Daoy (cell line): Measurements from ENCODE around the gene KRT33B. TPM values are rescaled to one million over a fixed set of nuclear protein-coding genes. Genes with fewer than 3 reads are reported as not detected.
"Not testable (repeated sequence)": the region's sequence is repeated elsewhere in the genome, so short reads cannot be mapped to it uniquely, and the experiment has no call there.

Experiments used
- DNase-seq: peaks from one replicate; pipeline ENCODE4 v3.0.0-alpha.2; 2015; ENCODE audit warnings: low read depth
- total RNA-seq: library from RNA; depleted of rRNA; stranded (reverse); fragments of >200 nt; shearing (Covaris generic); gene quantifications from 2 replicates; pipeline ENCODE4 v1.2.3, GENCODE V29; 2014

KRT33B gene
- total RNA-seq, 1 experiment from 2014 or later, result not detected

DNA sequence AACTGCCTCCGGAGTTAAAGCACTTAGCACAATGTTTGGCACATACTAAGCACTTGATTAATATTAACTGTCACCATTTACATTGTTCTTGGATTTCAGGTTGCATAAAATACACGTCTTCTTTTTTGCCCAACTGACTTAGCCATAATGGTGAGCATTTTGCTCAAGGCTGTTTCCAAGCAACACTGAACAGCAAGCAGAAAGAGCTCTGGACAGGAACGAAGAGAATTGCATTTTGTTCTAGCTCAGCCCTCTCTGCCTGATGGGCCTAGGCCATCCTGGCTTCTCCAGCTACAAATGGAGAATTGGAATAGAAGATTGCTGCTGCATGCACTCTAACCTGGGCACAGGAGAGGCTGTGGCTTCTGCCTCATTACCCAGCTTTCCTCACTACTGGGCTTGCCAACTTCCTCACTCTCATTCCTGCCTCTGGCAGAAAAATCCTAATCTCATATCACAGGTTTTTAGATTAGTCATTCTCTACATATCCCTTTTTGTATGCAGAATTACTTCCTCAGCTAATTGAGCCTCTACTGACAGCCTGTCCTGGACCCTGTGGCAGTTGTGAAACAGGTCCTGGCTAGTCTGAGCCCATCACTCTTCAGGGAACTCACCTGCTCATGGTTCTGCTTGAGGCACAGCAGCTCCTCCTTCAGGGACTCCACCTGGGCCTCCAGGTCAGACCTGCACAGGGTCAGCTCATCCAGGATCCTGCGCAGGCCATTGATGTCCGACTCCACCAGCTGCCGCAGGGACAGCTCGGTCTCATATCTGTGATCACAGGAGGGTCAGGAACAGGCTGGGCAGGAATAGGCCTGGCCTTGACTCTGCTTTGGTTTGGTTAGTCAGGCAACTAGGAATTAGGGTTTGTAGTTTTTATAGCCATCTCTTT lies 21.5 kb downstream of the KRT33B start:
- DNase-seq, result no peak

DNA sequence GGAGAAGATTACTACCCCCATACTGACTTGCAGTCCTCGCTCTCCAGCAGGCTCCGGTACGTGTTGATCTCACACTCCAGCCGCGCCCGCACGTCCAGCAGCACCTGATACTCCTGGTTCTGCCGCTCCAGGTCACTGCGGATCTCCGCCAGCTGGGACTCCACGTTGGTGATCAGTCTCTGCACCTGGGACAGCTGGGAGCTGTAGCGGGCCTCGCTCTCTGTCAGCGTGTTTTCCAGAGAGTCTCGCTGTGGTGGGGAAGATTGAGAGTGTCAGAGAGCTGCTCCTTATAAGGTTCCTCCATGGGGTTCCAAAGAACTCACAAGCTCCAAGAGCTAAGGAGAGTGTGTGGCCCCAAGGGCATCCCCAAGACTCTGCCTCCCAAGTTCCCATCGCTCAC lies 23.2 kb downstream of the KRT33B start:
- not testable (repeated sequence) for DNase-seq

DNA sequence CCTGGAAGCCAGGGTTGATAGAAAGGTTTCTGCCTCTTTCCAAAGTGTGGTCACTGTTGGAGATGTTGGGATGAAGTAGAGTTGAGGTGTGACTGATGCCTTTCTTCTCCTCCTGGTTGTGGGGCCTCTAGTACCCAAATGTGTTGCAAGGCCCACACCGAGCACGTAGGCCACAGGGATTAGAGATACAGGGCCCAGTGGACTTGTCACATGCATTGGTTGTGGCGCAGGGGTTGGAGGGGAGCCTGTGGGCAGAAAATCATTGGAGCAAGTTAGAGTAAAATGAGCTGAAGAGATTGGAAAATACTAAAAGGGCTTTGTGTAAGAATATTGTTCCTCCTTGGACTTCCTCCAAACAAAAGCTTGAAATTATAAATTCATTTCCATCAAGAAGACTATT lies 23.6 kb downstream of the KRT33B start:
- no peak for DNase-seq

DNA sequence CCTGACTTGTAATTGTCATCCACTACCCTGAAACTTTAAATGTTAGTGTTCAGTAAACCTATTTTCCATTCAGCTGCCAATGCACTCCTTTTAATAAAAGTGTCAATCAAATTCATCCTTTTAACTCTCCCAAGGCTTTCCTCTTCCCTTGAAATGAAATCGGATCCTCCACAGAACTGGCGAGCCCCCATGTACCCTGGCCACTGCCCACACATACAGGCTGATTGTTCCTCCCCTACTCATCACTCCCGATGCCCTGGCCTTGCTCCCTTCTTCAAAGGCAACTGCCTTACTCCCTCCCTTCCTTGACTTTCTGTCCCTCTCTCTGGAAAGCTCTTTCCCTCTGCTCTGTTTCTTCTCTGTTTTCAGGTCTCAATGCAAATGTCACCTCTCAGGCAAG lies 26.6 kb downstream of the KRT33B start:
- DNase-seq, result no peak

DNA sequence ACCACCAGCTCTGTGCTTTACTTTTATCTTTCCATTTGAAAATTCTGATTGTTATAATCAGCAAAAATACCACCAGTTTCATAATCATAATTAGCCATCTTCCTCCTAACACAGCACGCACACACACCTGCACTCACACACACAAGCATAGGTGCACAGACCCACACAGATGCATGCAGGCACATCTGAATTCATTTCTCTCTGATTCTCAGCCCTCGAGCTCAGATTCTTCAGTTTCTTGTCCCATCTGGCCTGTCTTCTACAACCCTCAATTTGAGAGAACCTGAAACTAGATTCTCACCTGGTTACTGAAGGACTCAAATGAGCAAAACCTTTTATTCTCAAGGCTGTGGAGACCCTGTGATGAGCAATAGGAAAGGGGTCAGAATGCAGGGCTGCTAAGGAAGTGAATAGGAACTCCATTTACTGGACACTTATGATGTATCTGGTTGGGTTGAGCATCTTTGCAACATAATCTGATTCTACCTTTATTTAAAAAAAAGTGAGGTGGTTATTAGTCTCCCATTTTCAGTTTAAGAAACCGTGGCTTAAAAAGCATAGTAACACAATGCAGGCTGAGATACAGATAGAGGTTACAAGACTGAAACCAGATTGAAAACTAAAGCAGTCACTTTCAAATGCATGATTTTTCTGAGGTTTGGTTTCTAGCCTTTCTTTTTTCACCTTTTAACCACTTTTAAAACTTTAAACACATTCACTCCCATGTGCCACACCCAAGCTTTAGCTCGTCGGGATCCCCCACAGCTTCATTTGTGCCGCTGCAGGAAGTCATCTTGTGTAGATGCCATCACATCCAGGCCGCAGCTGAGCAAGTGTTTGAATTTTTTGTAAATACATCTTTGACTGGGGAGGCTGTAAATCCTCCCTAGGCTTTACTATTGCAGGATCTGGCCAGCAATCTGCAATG lies 28.4 kb downstream of the KRT33B start:
- DNase-seq, result no peak

DNA sequence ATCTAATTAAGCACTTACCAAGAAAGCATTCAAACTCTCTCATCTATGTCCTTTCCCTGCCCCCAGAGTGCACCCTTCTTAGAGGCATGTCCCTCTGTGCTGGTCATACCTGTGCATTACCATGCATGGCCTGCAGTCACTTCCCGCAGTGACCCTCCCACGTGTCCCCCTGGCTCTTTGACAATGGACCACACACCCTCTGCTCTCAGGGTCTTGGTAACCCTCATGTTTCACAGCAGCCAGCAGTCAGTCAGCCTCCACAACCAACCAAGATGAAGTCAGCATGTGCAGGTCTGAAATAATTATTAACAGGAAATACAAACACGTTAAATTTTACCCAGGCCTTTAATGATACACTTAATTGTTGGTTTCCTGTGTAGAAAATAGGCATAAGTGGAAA lies 29.1 kb downstream of the KRT33B start:
- no peak for DNase-seq

DNA sequence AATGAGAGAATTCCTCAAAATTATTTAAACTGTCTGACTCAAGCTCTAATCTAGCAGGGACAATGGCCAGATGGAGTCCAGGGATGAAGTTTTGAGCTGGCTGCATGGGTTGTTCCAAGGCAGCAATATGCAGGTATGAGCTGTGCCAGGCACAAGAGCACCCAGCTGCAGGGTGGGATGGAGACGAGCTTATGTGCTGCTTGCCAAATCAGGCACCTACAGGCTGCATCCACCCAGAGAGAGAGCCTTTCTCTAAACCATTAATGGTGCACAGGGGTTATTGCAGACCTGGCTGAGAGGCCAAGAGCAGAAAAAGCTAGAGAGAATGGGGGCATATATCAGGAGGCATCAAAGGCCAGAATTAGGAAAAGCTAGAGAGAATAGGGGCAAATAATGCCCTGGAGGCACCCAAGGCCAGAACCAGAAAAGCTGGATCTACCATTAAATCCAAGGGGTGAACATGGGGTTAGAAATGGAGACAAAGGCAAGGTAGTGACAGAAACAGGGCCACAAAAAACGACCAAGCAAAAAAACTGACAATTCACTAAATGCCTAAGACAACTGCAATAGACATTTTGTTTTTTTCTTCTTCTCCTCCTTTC lies 29.9 kb downstream of the KRT33B start:
- no peak for DNase-seq

DNA sequence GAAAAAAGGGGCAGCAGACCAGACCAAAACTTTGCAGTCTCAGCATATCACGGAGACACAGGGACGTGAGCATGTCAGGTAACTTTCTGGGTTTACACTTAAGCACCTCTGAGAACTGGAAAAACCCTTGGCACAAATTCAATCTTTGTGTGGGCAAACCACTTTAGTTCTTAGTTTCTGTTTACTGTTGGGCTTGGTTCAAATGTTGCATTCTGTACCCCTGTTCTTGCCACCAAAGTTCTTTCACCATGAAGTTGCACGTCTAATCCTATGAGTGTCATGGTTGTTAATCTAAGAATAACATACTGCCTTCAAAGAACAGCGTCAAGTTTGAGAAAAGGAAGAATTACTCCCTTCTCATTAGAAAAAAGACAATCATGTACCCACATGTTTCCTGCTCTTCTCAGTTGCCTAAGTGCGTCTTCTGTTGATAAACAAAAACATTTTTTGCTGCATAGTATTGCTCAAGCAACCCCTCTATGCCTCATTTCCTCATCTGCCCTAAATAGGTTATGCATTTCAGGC lies 30.6 kb downstream of the KRT33B start:
- DNase-seq, result no peak

DNA sequence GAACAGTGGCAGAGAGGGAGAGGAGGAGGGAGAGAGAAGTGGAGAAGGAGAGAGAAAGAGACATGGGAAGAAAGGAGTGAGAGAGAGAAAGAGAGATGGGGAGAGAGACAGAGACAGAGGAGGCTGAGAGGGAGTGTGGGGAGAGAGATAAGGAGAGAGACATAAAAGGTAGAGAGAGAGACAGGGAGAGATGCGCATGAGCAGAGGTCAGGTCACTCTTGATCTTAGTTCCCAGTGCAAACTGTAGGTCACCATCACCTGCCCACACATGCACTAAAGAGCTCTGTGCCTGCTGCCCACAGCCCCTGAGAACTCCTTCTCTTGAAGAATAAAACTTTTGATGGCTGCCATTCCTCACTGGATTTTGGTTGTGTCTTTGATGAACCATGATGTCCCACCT lies 33.9 kb downstream of the KRT33B start:
- DNase-seq, result no peak

DNA sequence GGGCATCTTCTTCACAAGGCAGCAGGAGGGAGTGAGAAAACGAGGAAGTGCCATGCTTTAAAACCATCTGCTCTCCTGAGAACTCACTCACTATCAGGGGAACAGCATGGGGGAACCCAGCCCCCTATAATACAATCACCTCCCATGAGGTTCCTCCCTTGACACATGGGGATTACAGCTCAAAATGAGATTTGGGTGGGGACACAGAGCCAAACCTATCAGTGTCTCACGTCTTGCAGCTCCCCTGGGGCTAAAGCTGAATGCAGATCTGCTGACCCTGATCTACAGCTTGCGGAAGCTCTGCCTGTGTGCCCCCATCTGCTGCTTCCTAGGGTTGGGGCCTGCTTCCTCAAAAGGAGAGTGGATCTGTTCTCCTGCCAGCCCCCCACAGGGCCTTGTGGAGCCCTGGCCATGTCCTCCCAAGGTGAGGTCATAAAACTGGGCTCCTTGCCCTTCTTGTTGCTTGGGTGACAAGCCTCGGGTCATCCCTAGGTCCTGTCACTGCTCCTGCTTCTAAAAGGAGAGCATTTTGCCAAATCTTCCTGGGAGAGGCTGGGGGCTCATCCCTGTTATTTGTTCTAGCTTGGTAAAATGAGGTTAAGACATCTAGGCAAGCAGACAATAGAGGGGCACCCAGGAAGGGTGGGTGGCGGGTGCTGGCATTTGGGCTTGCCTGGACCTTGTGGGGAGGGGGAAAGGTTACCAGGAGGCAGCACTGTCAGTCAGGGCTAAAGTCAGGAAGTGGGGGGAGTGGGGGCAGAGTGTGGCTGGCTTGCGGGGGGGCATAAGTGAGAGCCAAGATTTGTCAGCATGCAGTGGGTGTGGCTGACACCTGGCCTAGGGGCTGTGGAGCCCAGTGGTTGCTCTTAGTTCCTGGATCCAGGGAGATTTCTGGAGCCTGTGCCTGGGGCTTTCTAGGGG lies 35.0 kb downstream of the KRT33B start:
- no peak for DNase-seq

DNA sequence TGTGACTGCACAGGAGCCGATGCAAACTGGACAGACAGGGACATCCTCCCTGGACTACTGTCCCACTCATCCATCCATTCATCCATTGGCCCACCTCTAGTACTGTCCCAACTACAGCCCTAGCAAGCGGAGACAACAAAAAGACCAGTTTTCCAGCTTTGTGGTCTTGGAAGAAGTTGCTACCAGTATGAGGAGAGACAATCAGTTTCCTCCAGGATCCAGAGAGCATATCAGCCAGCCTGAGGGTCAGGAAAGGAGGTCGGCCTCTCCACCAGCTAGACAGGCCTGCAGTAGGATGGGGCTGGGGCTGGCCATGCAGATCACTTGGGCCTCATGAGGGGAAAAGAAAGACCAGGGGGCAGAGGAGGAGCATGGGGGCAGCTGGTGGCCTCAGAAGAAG lies 35.8 kb downstream of the KRT33B start:
- DNase-seq, result no peak

DNA sequence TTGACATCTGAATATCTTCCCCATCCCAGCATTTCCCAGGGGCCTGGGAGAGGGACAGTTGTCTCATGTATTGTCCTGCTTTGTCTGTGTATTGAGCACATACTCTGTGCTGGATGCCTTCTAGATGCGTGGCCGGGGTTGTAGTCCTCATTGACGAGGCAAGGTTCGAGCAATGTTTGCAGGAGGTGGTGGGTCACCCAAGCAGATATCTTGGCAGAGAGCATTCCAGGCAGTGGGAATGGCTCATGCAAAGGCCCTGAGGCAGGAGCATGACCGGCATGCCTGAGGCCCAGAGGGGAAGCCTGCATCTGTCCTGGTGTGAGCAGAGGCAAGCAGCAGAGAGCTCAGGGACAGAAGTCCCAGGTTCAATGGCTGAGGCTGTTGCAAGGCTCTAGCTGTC lies 36.5 kb downstream of the KRT33B start:
- DNase-seq, result no peak

DNA sequence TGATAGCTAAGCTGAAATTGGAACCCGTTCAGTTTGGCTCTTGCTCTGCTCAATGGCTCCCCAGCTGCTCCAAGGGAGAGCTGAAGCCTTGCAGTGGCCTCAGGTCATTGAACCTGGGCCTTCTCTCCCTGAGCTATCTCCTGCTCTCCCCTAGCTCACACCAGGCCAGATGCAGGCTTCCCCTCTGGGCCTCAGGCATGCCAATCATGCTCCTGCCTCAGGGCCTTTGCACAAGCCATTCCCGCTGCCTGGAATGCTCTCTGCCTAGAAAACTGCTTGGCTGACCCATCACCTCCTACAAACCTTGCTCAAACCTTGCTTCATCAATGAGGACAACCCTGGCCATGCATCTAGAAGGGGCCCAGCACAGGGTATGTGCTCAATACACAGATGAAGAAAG lies 37.4 kb downstream of the KRT33B start:
- no peak for DNase-seq

DNA sequence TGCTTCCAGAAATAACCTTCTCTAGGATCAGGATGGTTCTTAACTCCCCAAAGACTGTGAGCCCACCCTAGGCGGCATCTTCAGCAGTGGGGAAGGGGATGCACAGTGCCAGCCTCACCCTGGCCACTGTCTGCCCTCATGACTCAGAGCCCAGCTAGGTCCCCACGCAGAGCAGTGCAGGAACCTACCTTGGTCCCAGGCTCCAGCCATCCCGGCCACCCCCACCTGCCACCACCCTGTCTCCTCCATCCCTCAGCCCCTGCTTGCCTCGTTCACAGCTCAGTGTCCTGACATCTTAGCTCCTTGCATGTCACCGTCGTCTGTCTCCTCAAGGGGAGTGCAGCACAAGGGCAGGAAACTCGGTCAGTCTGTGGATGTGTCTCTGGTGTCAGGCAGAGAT lies 38.0 kb downstream of the KRT33B start:
- DNase-seq, result no peak

DNA sequence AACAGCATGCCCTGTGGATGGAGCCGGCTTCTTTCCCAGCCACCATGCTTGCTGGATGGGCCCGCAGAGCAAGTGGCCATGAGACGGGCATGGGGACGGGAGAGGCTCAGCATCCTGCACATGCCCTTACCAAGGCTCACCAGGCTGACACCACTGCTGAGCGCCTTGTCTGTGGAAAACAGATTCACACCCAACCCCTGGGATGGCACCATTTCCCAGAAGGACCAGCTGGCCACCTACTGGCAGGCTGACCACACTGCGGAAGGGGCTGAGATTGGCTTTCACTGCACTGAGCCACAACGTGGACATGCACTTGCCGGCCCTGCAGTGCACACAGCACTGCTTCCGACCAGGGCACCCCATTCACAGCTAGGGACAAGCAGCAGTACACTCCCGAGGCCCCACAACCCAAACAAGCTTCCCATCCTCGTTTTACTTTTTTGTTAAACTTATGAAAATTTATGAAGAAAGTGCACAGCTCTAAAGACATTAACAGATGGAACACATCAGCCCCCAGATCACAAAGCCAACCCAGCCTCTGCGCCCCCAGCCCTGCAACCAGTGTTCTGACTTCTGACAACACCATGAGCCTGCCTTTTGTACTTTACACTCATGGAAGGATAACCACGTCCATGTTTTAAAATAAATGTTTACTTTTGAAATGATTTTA lies 40.2 kb downstream of the KRT33B start:
- DNase-seq, result peak; percentile 71

DNA sequence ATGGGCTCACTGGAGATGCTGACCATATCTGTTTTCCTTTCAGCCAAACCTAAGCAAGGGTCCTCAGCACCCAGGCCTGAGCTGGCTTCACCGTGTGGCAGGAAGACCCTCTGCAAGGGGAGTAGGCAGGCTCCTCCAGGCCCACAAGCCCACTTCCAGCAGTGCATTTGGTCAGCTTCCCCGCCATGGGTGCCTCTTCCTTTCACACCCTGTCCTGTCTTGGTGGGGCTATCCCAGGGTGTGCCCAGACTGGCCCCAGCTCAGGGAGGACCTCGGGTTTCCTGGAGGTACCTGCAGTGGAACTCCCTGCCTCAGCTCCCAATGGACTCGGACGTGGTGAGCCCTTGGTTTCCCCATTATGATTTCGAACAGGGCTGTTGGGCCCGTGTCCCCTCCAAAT lies 41.4 kb downstream of the KRT33B start:
- no peak for DNase-seq

DNA sequence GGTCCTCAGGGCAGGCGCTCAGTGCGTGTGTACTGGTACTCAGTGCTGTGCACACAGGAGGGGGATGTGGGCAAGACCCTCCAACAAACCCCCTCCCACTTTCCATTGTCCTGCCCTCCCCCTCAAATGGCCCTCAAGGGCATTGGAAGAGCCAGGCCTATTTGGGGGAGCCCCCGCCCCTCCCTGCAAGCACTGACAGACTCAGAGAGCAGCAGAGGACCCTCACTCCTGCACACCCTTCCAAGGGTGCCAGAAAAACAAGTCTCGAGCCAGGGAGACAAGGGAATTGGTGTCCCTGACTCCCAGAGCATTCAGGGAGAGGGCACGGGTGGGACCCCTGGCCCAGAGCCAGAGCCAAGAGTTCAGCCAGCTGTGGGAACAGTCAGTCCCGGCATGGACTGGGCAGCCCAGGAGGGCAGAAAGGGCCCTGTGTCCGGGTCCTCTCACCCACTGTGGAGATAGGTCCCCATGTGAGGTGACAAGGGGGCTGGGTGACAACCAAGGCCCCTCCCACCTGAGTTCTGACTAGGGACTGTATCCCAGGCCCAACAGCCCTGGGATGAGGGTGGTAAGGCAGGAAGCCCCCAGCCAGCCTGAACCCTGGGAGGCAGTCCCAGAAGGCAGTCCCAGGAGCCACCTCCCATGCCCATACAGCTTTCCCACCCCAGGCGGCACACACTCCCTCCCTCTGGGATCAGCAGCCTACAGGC lies 42.0 kb downstream of the KRT33B start:
- DNase-seq, result no peak

DNA sequence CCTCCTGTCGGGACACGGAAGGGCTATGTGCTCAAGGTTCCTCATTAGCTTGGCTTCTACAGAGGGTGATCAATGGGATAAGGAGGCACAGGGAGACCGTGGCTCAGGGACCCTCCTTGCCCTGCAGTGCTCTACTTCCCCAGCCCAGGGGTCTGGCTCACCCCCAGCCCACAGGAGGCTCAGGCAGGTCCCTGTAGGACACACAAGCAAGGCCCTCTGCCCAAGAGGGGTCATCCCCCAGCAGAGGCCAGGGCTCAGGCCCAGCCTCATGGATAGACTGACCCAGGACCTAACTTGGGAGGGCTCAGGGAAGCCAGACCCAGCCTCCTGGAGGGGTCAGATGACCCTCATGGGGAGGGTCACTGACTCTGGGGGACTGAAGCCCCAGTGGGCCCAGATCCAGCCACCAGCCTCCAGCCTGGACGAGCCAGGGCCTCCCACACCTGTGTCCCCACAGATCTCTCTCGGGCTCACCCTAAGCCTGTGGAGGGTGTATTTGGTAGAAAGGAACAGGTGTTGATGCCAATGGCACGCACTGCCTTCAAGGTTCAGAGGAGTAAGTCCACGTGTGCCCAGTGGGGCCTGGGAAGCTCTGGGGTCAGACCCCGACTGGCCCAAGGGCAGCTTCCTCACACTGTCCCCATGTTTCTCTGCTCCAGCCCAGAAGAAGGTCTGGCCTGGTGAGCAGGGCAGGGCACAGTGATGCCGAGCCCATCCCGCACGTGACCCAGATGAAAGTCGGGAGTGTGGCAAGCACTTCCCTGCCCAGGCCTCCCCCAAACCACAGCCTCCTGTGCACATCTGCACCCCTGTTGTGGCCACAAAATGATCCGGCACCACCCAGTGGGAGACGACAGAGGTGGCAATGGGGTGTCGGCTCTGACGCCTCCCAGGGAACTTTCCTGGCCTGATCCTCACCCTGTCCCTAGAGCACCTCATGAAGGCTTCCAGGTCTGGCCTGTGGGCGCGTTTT lies 43.2 kb downstream of the KRT33B start:
- no peak for DNase-seq

DNA sequence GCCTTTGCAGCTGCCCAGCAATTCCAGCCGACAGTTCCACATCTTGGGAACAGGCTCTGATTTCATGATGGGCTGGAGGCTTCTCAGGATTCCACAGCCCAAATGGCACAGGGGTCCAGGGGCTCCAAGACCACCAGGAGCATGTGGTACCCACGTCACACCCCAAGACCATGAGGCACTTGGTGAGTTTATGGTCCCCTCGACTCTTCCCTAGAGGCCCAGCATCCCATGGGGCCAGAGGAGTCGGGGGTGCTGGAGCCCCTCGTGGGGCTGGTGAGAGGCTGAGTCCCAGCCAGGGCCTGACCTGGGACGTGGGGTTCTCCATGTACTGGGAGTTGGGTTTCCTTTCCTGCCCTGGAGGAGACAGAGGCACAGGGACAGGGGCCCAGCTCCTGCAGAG lies 44.0 kb downstream of the KRT33B start:
- DNase-seq, result no peak
